Liver (tissue), 9 donors: ENCODE results near the gene PKD1L1. TPM values are rescaled to one million over a fixed set of nuclear protein-coding genes. Genes with fewer than 3 reads are reported as not detected.

ENCODE experiments used
- DNase-seq: peaks from one replicate; pipeline ENCODE4 v3.0.0-alpha.2; 2017; ENCODE audit warnings: low spot score
- H3K27ac ChIP-seq, 2 donors: one replicate each; pipeline ENCODE4 v1.7.0; 2013; ENCODE audit warnings: inconsistent platforms in 2 of 2, low read length in 2 of 2, control low read depth in 1 of 2, low read depth in 1 of 2, mild to moderate bottlenecking in 1 of 2
- H3K27me3 ChIP-seq, 4 donors: one replicate each; pipeline versions ENCODE4 v1.6.1 to v1.7.0; 2013; ENCODE audit warnings: low read length in 3 of 4, inconsistent platforms in 1 of 4, mild to moderate bottlenecking in 1 of 4, moderate library complexity in 1 of 4; ENCODE audit not compliant: control insufficient read depth in 4 of 4, insufficient read depth in 4 of 4
- H3K36me3 ChIP-seq, 4 donors: one replicate each; pipeline versions ENCODE4 v1.6.1 to v1.7.0; 2013; ENCODE audit warnings: low read length in 3 of 4, mild to moderate bottlenecking in 3 of 4, low read depth in 1 of 4, moderate library complexity in 1 of 4; ENCODE audit not compliant: control insufficient read depth in 4 of 4, insufficient read depth in 3 of 4
- H3K4me1 ChIP-seq, 4 donors: one replicate each; pipeline versions ENCODE4 v1.6.1 to v1.7.0; 2013; ENCODE audit warnings: low read length in 3 of 4, mild to moderate bottlenecking in 3 of 4, moderate library complexity in 1 of 4; ENCODE audit not compliant: control insufficient read depth in 4 of 4, insufficient read depth in 4 of 4
- H3K4me3 ChIP-seq, 3 donors: one replicate each; pipeline versions ENCODE4 v1.6.1 to v1.7.0; 2013; ENCODE audit warnings: low read length in 3 of 3, control low read depth in 1 of 3, low read depth in 1 of 3, mild to moderate bottlenecking in 1 of 3
- H3K9ac ChIP-seq, 2 donors: one replicate each; pipeline ENCODE4 v1.7.0; 2013; ENCODE audit warnings: low read length in 2 of 2, mild to moderate bottlenecking in 2 of 2, moderate library complexity in 2 of 2, control low read depth in 1 of 2, low read depth in 1 of 2
- H3K9me3 ChIP-seq, 4 donors: one replicate each; pipeline versions ENCODE4 v1.6.1 to v1.7.0; 2013; ENCODE audit warnings: low read length in 3 of 4; ENCODE audit not compliant: control insufficient read depth in 4 of 4
- EGR1 ChIP-seq, 2 donors: IDR thresholded peaks; 2 replicates each; pipeline ENCODE4 v1.6.1; 2016 to 2018; ENCODE audit warnings: antibody characterized with exemption in 2 of 2, low read depth in 2 of 2
- HNF4A ChIP-seq, 2 donors: conservative IDR thresholded peaks; 2 replicates each; pipeline ENCODE4 v1.6.1; 2016; ENCODE audit warnings: antibody characterized with exemption in 2 of 2, mild to moderate bottlenecking in 2 of 2
- HNF4G ChIP-seq: IDR thresholded peaks from 2 replicates; pipeline ENCODE4 v1.6.1; 2016; ENCODE audit warnings: antibody characterized with exemption
- JUND ChIP-seq, 2 donors: IDR thresholded peaks; 2 replicates each; pipeline ENCODE4 v1.6.1; 2016; ENCODE audit warnings: antibody characterized with exemption in 2 of 2
- NR2F2 ChIP-seq: IDR thresholded peaks from 2 replicates; pipeline ENCODE4 v1.6.1; 2016; ENCODE audit warnings: antibody characterized with exemption
- RAD21 ChIP-seq, 2 donors: IDR thresholded peaks; 2 replicates each; pipeline ENCODE4 v1.6.1; 2016; ENCODE audit warnings: antibody characterized with exemption in 2 of 2, mild to moderate bottlenecking in 2 of 2
- REST ChIP-seq: IDR thresholded peaks from 2 replicates; pipeline ENCODE4 v1.6.1; 2016; ENCODE audit warnings: antibody characterized with exemption, mild to moderate bottlenecking
- RXRA ChIP-seq, 2 donors: IDR thresholded peaks; 2 replicates each; pipeline ENCODE4 v1.6.1; 2017 to 2018; ENCODE audit warnings: antibody characterized with exemption in 2 of 2, mild to moderate bottlenecking in 1 of 2
- SP1 ChIP-seq: IDR thresholded peaks from 2 replicates; pipeline ENCODE4 v1.6.1; 2018; ENCODE audit warnings: antibody characterized with exemption, mild to moderate bottlenecking
- YY1 ChIP-seq: IDR thresholded peaks from 2 replicates; pipeline ENCODE4 v1.6.1; 2016; ENCODE audit warnings: antibody characterized with exemption, mild to moderate bottlenecking
- WGBS: extraction: QIAGEN DNeasy Blood & Tissue Kit; methylation state at CpG from one replicate; pipeline ENCODE4 v1.1.7; 2013; 5-methylcytosine and 5-hydroxymethylcytosine counted together
- polyA plus RNA-seq, 2 donors: library from polyadenylated mRNA; stranded (reverse) in 1 of 2; unstranded in 1 of 2; fragments of 200-250 nt in 1 of 2; fragments of >200 nt in 1 of 2; fragmentation: Nextera tagmentation in 1 of 2; extraction: Ambion mirVana in 1 of 2; gene quantifications; one replicate each; pipeline versions ENCODE4 v1.2.1 to v1.2.3, GENCODE V29; 2013 to 2015
- total RNA-seq, 2 donors: library from RNA; depleted of rRNA; stranded (reverse); fragments of >200 nt; gene quantifications; one replicate each; pipeline ENCODE4 v1.2.3, GENCODE V29; 2014
- donor health status: healthy.
- donor health status: healthy.
- donor health status: healthy.
- donor health status: healthy.
- donor health status: healthy.

The PKD1L1 gene
- total and polyA plus RNA-seq, 4 donors: 0.08 to 0.25 (median 0.11) TPM

GRCh38 chr7:47827351-47827756 is 120.9 kb downstream of the PKD1L1 start (continued):
- TF ChIP-seq REST (no peak), YY1 (no peak), JUND (IDR thresholded peaks at IDR 0.05) (no peak), HNF4G (no peak), RAD21 (IDR thresholded peaks at IDR 0.05) (no peak), EGR1 (IDR thresholded peaks at IDR 0.05; ENCODE audit: low read depth in 2 of 2) (no peak), SP1 (no peak), RXRA (IDR thresholded peaks at IDR 0.05) (no peak)

- WGBS: 93% methylated on average over 1 of the region's 1 CpG
- H3K36me3 ChIP-seq: no peaks in the 10 kb centered on the region
- no peak overlapping the region for H3K9ac ChIP-seq
- no peaks in the 10 kb centered on the region for H3K27me3 ChIP-seq
- H3K27ac ChIP-seq: no peak overlapping the region
- H3K4me3 ChIP-seq: no peak overlapping the region
- no peak for TF ChIP-seq SP1
- no peak for TF ChIP-seq HNF4A (conservative IDR thresholded peaks at IDR 0.05)
- no peak for TF ChIP-seq REST
- H3K4me1 ChIP-seq: peaks cover 0 to 7% (median 2%) of the 10 kb centered on the region in 4 donors
- no peaks in the 10 kb centered on the region for H3K9me3 ChIP-seq
- DNase-seq: no peak
These were observed 121.5 kb downstream of the PKD1L1 start for GRCh38 chr7:47826754-47827153.

- Histone ChIP-seq H3K27ac (no peak overlapping the region), H3K9ac (no peak overlapping the region), H3K36me3 (no peaks in the 10 kb centered on the region), H3K4me3 (no peak overlapping the region), H3K4me1 (peaks cover 0 to 2% (median 0%) of the 10 kb centered on the region in 4 donors), H3K27me3 (no peaks in the 10 kb centered on the region), H3K9me3 (no peaks in the 10 kb centered on the region)
- 94% methylated on average over 3 of the region's 3 CpGs for WGBS
- no peak for TF ChIP-seq NR2F2
- peak in 1 of 2 donors; percentile 4 for TF ChIP-seq RAD21 (IDR thresholded peaks at IDR 0.05)
- DNase-seq: no peak
These were observed 128.7 kb downstream of the PKD1L1 start for GRCh38 chr7:47819607-47819920.
